ENCODE measurements around the gene ZNF346.

ZNF346 gene

DNA sequence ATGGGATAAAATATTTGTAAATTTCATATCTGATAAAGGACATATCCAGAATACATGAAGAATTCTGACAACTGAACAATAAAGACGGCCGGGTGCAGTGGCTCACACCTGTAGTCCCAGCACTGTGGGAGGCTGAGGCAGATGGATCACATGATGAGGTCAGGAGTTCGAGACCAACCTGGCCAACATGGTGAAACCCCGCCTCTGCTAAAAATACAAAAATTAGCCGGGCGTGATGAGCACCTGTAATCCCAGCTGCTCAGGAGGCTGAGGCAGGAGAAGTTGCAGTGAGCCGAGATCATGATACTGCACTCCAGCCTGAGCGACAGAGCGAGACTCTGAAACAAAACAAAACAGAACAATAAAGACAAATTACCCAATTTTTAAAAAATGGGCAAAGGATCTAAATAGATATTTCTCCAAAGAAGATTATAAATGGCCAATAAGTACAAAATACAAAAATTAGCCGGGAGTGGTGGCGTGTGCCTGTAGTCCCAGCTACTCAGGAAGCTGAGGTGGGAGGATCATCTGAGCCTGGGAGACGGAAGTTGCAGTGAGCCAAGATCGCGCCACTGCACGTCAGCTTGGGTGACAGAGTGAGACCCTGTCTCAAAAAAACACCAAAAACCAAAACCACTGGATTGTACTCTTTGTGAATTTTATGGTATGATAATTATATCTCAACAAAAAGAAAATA is 101.4 kb downstream of the ZNF346 start:
- no peak for DNase-seq (ENCODE audit: low spot score)

GRCh38 chr5:177124486-177124991 is 102.0 kb downstream of the ZNF346 start:
- no peak for DNase-seq (ENCODE audit: low spot score)

- DNase-seq (ENCODE audit: low spot score), result no peak
Measured at GRCh38 chr5:177126771-177127170, 104.3 kb downstream of the ZNF346 start.

DNA sequence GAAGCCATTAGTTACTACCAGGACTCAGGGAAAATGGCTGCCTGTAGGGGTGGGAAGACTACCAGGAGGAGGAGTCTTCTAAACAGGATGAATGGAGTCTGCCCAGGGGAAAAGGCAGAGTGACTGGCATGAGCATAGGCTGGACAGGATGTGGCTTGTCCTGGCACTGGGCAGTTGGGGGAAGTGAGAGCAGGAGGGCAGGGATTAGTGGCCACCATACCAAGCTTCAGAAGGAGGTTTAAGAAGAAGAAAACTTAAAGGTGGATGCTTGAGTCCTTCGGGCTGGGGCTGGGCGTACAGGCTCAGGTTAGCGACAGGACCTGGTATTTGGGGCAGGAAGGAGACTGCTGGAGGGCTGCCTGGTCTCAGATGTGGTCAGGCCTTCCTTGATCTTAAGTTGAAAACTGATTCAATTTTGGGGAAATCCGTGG is 106.1 kb downstream of the ZNF346 start:
- no peak for DNase-seq (ENCODE audit: low spot score)

GRCh38 chr5:177130211-177131018 is 107.9 kb downstream of the ZNF346 start:
- DNase-seq (ENCODE audit: low spot score), result no peak

All from HuH-7.5 (cell line).